ENCODE data around the gene DENND1A.

Gene DENND1A

DNA sequence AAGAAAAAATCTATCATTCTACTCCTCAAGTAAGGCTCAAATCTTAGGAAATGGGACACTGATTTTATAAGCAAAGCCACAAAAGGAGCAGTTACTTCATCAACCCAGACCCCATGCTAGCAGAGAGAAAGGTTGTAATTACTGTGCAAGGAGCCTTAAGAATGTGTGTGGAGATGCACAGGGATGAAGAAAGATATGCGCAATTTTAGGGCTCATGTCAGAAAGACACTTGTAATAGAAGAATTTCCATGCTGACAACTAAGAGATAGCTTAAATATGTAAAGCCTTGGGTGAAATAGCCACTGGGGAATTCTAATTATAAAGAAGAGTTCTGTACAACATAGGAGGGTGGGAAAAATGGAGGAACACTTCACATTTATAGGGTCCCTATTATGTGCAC lies 432.1 kb downstream of the DENND1A start:
- H3F3A ChIP-seq (ENCODE audit: low read depth), result no peaks in the 10 kb centered on the region
- H3K79me2 ChIP-seq (ENCODE audit: insufficient read depth, low read length), result no peaks in the 10 kb centered on the region
- no peaks in the 10 kb centered on the region for H3K4me1 ChIP-seq (ENCODE audit: insufficient read depth, low read length, poor library complexity, severe bottlenecking)
- H3K4me2 ChIP-seq (ENCODE audit: low read depth, low read length, poor library complexity, severe bottlenecking), result no peak overlapping the region
- H3K4me3 ChIP-seq (ENCODE audit: low read length, poor library complexity, severe bottlenecking), result no peak overlapping the region
- H3K36me3 ChIP-seq (ENCODE audit: insufficient read depth, low read length), result no peaks in the 10 kb centered on the region
- H3K9me3 ChIP-seq (ENCODE audit: insufficient read depth, low read depth, low read length), result no peaks in the 10 kb centered on the region
- no peaks in the 10 kb centered on the region for H4K20me1 ChIP-seq (ENCODE audit: insufficient read depth, low read length, poor library complexity, severe bottlenecking)
- H2AFZ ChIP-seq (ENCODE audit: low read length), result no peak overlapping the region
- TF ChIP-seq, protein P1, sequence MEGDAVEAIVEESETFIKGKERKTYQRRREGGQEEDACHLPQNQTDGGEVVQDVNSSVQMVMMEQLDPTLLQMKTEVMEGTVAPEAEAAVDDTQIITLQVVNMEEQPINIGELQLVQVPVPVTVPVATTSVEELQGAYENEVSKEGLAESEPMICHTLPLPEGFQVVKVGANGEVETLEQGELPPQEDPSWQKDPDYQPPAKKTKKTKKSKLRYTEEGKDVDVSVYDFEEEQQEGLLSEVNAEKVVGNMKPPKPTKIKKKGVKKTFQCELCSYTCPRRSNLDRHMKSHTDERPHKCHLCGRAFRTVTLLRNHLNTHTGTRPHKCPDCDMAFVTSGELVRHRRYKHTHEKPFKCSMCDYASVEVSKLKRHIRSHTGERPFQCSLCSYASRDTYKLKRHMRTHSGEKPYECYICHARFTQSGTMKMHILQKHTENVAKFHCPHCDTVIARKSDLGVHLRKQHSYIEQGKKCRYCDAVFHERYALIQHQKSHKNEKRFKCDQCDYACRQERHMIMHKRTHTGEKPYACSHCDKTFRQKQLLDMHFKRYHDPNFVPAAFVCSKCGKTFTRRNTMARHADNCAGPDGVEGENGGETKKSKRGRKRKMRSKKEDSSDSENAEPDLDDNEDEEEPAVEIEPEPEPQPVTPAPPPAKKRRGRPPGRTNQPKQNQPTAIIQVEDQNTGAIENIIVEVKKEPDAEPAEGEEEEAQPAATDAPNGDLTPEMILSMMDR (conservative IDR thresholded peaks at IDR 0.05; ENCODE audit: low read length), result no peak
- TF ChIP-seq EZH2phosphoT487 (IDR thresholded peaks at IDR 0.05; ENCODE audit: borderline replicate concordance), result no peak
- H3K9ac ChIP-seq (ENCODE audit: low read depth, low read length, poor library complexity, severe bottlenecking), result no peak overlapping the region
- no peaks in the 10 kb centered on the region for H3K9me2 ChIP-seq (replicated peaks; ENCODE audit: low read depth, low read length)
- H3K27me3 ChIP-seq (ENCODE audit: insufficient read depth, low read length, poor library complexity, severe bottlenecking), result no peaks in the 10 kb centered on the region

GRCh38 chr9:123495731-123496130 lies 434.2 kb downstream of the DENND1A start:
- no peak overlapping the region for H2AFZ ChIP-seq (ENCODE audit: low read length)

DNA sequence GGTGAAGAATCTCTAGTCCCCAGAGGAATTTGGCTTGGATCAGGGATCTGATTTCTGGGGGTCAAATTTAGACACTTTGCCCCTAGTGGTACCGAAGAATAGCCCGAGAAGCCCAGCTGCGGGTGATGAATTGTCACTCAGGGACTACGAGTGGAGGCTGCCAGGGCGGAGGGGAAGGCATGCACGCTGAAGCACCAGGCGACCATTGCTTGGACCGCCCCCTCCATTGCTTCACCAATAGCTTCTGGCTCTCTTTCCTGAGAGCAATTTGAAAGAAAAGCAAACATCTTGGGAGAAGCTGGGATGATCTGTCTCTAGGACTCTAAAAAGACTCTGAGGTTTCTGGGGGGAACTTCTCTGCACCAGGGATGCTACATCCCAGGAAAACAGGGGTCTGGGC lies 436.3 kb downstream of the DENND1A start:
- H3K27me3 ChIP-seq (ENCODE audit: insufficient read depth, low read length, poor library complexity, severe bottlenecking), result no peaks in the 10 kb centered on the region
- no peak overlapping the region for H3K4me2 ChIP-seq (ENCODE audit: low read depth, low read length, poor library complexity, severe bottlenecking)
- TF ChIP-seq, protein P1 (conservative IDR thresholded peaks at IDR 0.05; ENCODE audit: low read length), result no peak
- TF ChIP-seq EZH2phosphoT487 (IDR thresholded peaks at IDR 0.05; ENCODE audit: borderline replicate concordance), result no peak
- no peaks in the 10 kb centered on the region for H3K9me3 ChIP-seq (ENCODE audit: insufficient read depth, low read depth, low read length)
- H3K79me2 ChIP-seq (ENCODE audit: insufficient read depth, low read length), result no peaks in the 10 kb centered on the region
- no peak overlapping the region for H3K4me3 ChIP-seq (ENCODE audit: low read length, poor library complexity, severe bottlenecking)
- H3K36me3 ChIP-seq (ENCODE audit: insufficient read depth, low read length), result no peaks in the 10 kb centered on the region
- no peaks in the 10 kb centered on the region for H4K20me1 ChIP-seq (ENCODE audit: insufficient read depth, low read length, poor library complexity, severe bottlenecking)
- no peaks in the 10 kb centered on the region for H3F3A ChIP-seq (ENCODE audit: low read depth)
- H3K9ac ChIP-seq (ENCODE audit: low read depth, low read length, poor library complexity, severe bottlenecking), result no peak overlapping the region
- no peaks in the 10 kb centered on the region for H3K9me2 ChIP-seq (replicated peaks; ENCODE audit: low read depth, low read length)
- no peaks in the 10 kb centered on the region for H3K4me1 ChIP-seq (ENCODE audit: insufficient read depth, low read length, poor library complexity, severe bottlenecking)
- H2AFZ ChIP-seq (ENCODE audit: low read length), result no peak overlapping the region

More at GRCh38 chr9:123495731-123496130, 434.2 kb downstream of the DENND1A start:
- H3K36me3 ChIP-seq (ENCODE audit: insufficient read depth, low read length), result no peaks in the 10 kb centered on the region
- H3K9ac ChIP-seq (ENCODE audit: low read depth, low read length, poor library complexity, severe bottlenecking), result no peak overlapping the region
- H4K20me1 ChIP-seq (ENCODE audit: insufficient read depth, low read length, poor library complexity, severe bottlenecking), result no peaks in the 10 kb centered on the region
- no peaks in the 10 kb centered on the region for H3K27me3 ChIP-seq (ENCODE audit: insufficient read depth, low read length, poor library complexity, severe bottlenecking)
- H3K9me3 ChIP-seq (ENCODE audit: insufficient read depth, low read depth, low read length), result no peaks in the 10 kb centered on the region
- H3K9me2 ChIP-seq (replicated peaks; ENCODE audit: low read depth, low read length), result no peaks in the 10 kb centered on the region
- H3K4me2 ChIP-seq (ENCODE audit: low read depth, low read length, poor library complexity, severe bottlenecking), result no peak overlapping the region
- H3K4me1 ChIP-seq (ENCODE audit: insufficient read depth, low read length, poor library complexity, severe bottlenecking), result no peaks in the 10 kb centered on the region
- TF ChIP-seq EZH2phosphoT487 (IDR thresholded peaks at IDR 0.05; ENCODE audit: borderline replicate concordance), result no peak
- TF ChIP-seq, protein P1 (conservative IDR thresholded peaks at IDR 0.05; ENCODE audit: low read length), result no peak
- no peaks in the 10 kb centered on the region for H3K79me2 ChIP-seq (ENCODE audit: insufficient read depth, low read length)
- no peaks in the 10 kb centered on the region for H3F3A ChIP-seq (ENCODE audit: low read depth)
- H3K4me3 ChIP-seq (ENCODE audit: low read length, poor library complexity, severe bottlenecking), result no peak overlapping the region
